Trophoblast cell (in vitro differentiated cells and primary cell): ENCODE results near the gene GPR137B.
"Not testable (repeated sequence)": the region's sequence is repeated elsewhere in the genome, so short reads cannot be mapped to it uniquely, and the experiment has no call there.

ENCODE experiments used
- DNase-seq, 2 donors: peaks; one replicate each; pipeline ENCODE4 v3.0.0-alpha.2; 2016
- H2AFZ ChIP-seq: 2 replicates; pipeline ENCODE4 v1.6.1; 2013; ENCODE audit warnings: low read length, moderate library complexity, mild to moderate bottlenecking; ENCODE audit not compliant: insufficient read depth, poor library complexity
- H2AK5ac ChIP-seq: 2 replicates; pipeline ENCODE4 v1.6.1; 2013; ENCODE audit warnings: mild to moderate bottlenecking, low read length
- H2BK120ac ChIP-seq: 2 replicates; pipeline ENCODE4 v1.6.1; 2013; ENCODE audit warnings: low read length, mild to moderate bottlenecking, moderate library complexity; ENCODE audit not compliant: insufficient read depth, poor library complexity
- H2BK12ac ChIP-seq: 2 replicates; pipeline ENCODE4 v1.6.1; 2013; ENCODE audit warnings: mild to moderate bottlenecking, low read length, moderate library complexity
- H2BK5ac ChIP-seq: 2 replicates; pipeline ENCODE4 v1.6.1; 2013; ENCODE audit warnings: low read length, low read depth, moderate library complexity, mild to moderate bottlenecking; ENCODE audit not compliant: poor library complexity
- H3K14ac ChIP-seq: 2 replicates; pipeline ENCODE4 v1.6.1; 2013; ENCODE audit warnings: mild to moderate bottlenecking, low read length
- H3K18ac ChIP-seq: 2 replicates; pipeline ENCODE4 v1.6.1; 2013; ENCODE audit warnings: mild to moderate bottlenecking, low read length
- H3K23ac ChIP-seq: 2 replicates; pipeline ENCODE4 v1.6.1; 2013; ENCODE audit warnings: low read length
- H3K27ac ChIP-seq: 2 replicates; pipeline ENCODE4 v1.5.1; 2013; ENCODE audit warnings: low read depth, mild to moderate bottlenecking, inconsistent platforms, low read length, moderate library complexity
- H3K27me3 ChIP-seq: 2 replicates; pipeline ENCODE4 v1.6.1; 2013; ENCODE audit warnings: inconsistent platforms, mild to moderate bottlenecking, low read length, moderate library complexity; ENCODE audit not compliant: insufficient read depth
- H3K36me3 ChIP-seq, 2 experiments: 1 replicate in 1 of 2; 2 replicates in 1 of 2; pipeline ENCODE4 v1.6.1; 2013; ENCODE audit warnings: low read length in 2 of 2, mild to moderate bottlenecking in 2 of 2, moderate library complexity in 1 of 2; ENCODE audit not compliant: insufficient read depth in 2 of 2, control insufficient read depth in 1 of 2
- H3K4ac ChIP-seq: 2 replicates; pipeline ENCODE4 v1.6.1; 2013; ENCODE audit warnings: low read depth, mild to moderate bottlenecking, low read length, moderate library complexity
- H3K4me1 ChIP-seq, 2 experiments: 1 replicate in 1 of 2; 2 replicates in 1 of 2; pipeline ENCODE4 v1.6.1; 2013; ENCODE audit warnings: low read length in 2 of 2, mild to moderate bottlenecking in 2 of 2, moderate library complexity in 1 of 2; ENCODE audit not compliant: insufficient read depth in 2 of 2, control insufficient read depth in 1 of 2
- H3K4me2 ChIP-seq: 2 replicates; pipeline ENCODE4 v1.6.1; 2013; ENCODE audit warnings: inconsistent platforms, mild to moderate bottlenecking, low read length, moderate library complexity
- H3K4me3 ChIP-seq: 2 replicates; pipeline ENCODE4 v1.5.1; 2013; ENCODE audit warnings: mild to moderate bottlenecking, low read depth, low read length, inconsistent platforms
- H3K79me1 ChIP-seq: one replicate; pipeline ENCODE4 v1.6.1; 2013; ENCODE audit warnings: low read length
- H3K79me2 ChIP-seq: 2 replicates; pipeline ENCODE4 v1.6.1; 2013; ENCODE audit warnings: low read length, mild to moderate bottlenecking; ENCODE audit not compliant: control insufficient read depth, insufficient read depth, poor library complexity
- H3K9ac ChIP-seq: 2 replicates; pipeline ENCODE4 v1.6.1; 2013; ENCODE audit warnings: mild to moderate bottlenecking, low read length
- H3K9me3 ChIP-seq: 2 replicates; pipeline ENCODE4 v1.6.1; 2013; ENCODE audit warnings: low read depth, mild to moderate bottlenecking, control low read depth, inconsistent platforms, low read length; ENCODE audit not compliant: insufficient read depth
- H4K12ac ChIP-seq: 2 replicates; pipeline ENCODE4 v1.6.1; 2013; ENCODE audit warnings: low read depth, mild to moderate bottlenecking, low read length, moderate library complexity
- H4K8ac ChIP-seq: 2 replicates; pipeline ENCODE4 v1.6.1; 2013; ENCODE audit warnings: low read depth, mild to moderate bottlenecking, low read length, moderate library complexity
- H4K91ac ChIP-seq: one replicate; pipeline ENCODE4 v1.6.1; 2013; ENCODE audit warnings: low read depth, mild to moderate bottlenecking, low read length, moderate library complexity
- WGBS: extraction: QIAGEN DNeasy Blood & Tissue Kit; methylation state at CpG from one replicate; pipeline ENCODE4 v1.1.7; 2013; ENCODE audit warnings: missing lambda C conversion rate; ENCODE audit not compliant: insufficient read length, insufficient coverage; ENCODE audit errors: extremely low coverage; 5-methylcytosine and 5-hydroxymethylcytosine counted together

GPR137B gene

GRCh38 chr1:236186471-236186870 is 44.1 kb downstream of the GPR137B start:
- not testable (repeated sequence) for H3K9ac ChIP-seq, H3K27ac ChIP-seq, H3K18ac ChIP-seq, H4K12ac ChIP-seq, H2AK5ac ChIP-seq, H2BK12ac ChIP-seq, H4K91ac ChIP-seq, H3K14ac ChIP-seq, H3K79me1 ChIP-seq, H3K23ac ChIP-seq, H3K36me3 ChIP-seq, H3K4me3 ChIP-seq, H3K9me3 ChIP-seq, H3K27me3 ChIP-seq, H3K4ac ChIP-seq, H2BK5ac ChIP-seq, DNase-seq, H3K79me2 ChIP-seq, H3K4me2 ChIP-seq, H2AFZ ChIP-seq, H4K8ac ChIP-seq, H3K4me1 ChIP-seq, H2BK120ac ChIP-seq
- no CpG with 5 or more reads among the region's 2 CpGs for WGBS

- WGBS, result no CpG with 5 or more reads among the region's 1 CpG
- DNase-seq, result not testable (repeated sequence)
Measured at GRCh38 chr1:236188084-236188483, 45.7 kb downstream of the GPR137B start.

GRCh38 chr1:236193184-236193583 is 50.8 kb downstream of the GPR137B start:
- H3K27me3 ChIP-seq, result no peaks in the 10 kb centered on the region
- no peak overlapping the region for H2AFZ ChIP-seq
- no peak overlapping the region for H3K4me3 ChIP-seq
- H3K4ac ChIP-seq, result no peak overlapping the region
- H3K9ac ChIP-seq, result no peak overlapping the region
- H2AK5ac ChIP-seq, result no peak overlapping the region
- WGBS, result no CpG with 5 or more reads among the region's 2 CpGs
- no peak overlapping the region for H2BK5ac ChIP-seq
- H2BK120ac ChIP-seq, result no peak overlapping the region
- no peak overlapping the region for H4K91ac ChIP-seq
- H3K14ac ChIP-seq, result no peak overlapping the region
- no peak overlapping the region for H3K18ac ChIP-seq
- no peaks in the 10 kb centered on the region for H3K79me1 ChIP-seq
- H4K8ac ChIP-seq, result no peak overlapping the region
- H3K4me1 ChIP-seq, result no peaks in the 10 kb centered on the region
- no peak overlapping the region for H3K23ac ChIP-seq
- no peak overlapping the region for H3K27ac ChIP-seq
- H2BK12ac ChIP-seq, result no peak overlapping the region
- H4K12ac ChIP-seq, result no peak overlapping the region
- no peak for DNase-seq
- H3K36me3 ChIP-seq, result no peaks in the 10 kb centered on the region
- no peaks in the 10 kb centered on the region for H3K79me2 ChIP-seq
- H3K4me2 ChIP-seq, result no peak overlapping the region
- H3K9me3 ChIP-seq, result no peaks in the 10 kb centered on the region

More at GRCh38 chr1:236188084-236188483, 45.7 kb downstream of the GPR137B start:
- H4K91ac ChIP-seq, H3K27me3 ChIP-seq, H3K4ac ChIP-seq, H3K9me3 ChIP-seq, H3K79me2 ChIP-seq, H3K23ac ChIP-seq, H3K4me1 ChIP-seq, H3K4me2 ChIP-seq, H3K36me3 ChIP-seq, H2AK5ac ChIP-seq, H3K9ac ChIP-seq, H2BK120ac ChIP-seq, H3K4me3 ChIP-seq, H4K12ac ChIP-seq, H2AFZ ChIP-seq, H2BK5ac ChIP-seq, H3K27ac ChIP-seq, H3K79me1 ChIP-seq, H4K8ac ChIP-seq, H3K18ac ChIP-seq, H2BK12ac ChIP-seq, H3K14ac ChIP-seq: not testable (repeated sequence)

GRCh38 chr1:236200925-236201324 is 58.6 kb downstream of the GPR137B start:
- Histone ChIP-seq H3K27me3 (no peaks in the 10 kb centered on the region), H2BK120ac (no peak overlapping the region), H4K8ac (no peak overlapping the region), H3K79me2 (no peaks in the 10 kb centered on the region), H3K18ac (no peak overlapping the region), H3K79me1 (no peaks in the 10 kb centered on the region), H2BK12ac (no peak overlapping the region), H3K27ac (no peak overlapping the region), H3K4ac (no peak overlapping the region), H3K9ac (no peak overlapping the region), H2AK5ac (no peak overlapping the region), H4K12ac (no peak overlapping the region), H3K36me3 (peaks cover 0 to 2% of the 10 kb centered on the region in 2 experiments), H2AFZ (no peak overlapping the region), H3K4me2 (no peak overlapping the region), H3K4me1 (no peaks in the 10 kb centered on the region), H2BK5ac (no peak overlapping the region), H3K14ac (no peak overlapping the region), H3K4me3 (no peak overlapping the region), H4K91ac (no peak overlapping the region), H3K23ac (no peak overlapping the region), H3K9me3 (no peaks in the 10 kb centered on the region)
- DNase-seq, result no peak
